ENCODE data around the gene ITPKB. TPM values are rescaled to one million over a fixed set of nuclear protein-coding genes. Genes with fewer than 3 reads are reported as not detected.

ITPKB gene
- total RNA-seq, 1 donor, result 6.2 TPM

DNA sequence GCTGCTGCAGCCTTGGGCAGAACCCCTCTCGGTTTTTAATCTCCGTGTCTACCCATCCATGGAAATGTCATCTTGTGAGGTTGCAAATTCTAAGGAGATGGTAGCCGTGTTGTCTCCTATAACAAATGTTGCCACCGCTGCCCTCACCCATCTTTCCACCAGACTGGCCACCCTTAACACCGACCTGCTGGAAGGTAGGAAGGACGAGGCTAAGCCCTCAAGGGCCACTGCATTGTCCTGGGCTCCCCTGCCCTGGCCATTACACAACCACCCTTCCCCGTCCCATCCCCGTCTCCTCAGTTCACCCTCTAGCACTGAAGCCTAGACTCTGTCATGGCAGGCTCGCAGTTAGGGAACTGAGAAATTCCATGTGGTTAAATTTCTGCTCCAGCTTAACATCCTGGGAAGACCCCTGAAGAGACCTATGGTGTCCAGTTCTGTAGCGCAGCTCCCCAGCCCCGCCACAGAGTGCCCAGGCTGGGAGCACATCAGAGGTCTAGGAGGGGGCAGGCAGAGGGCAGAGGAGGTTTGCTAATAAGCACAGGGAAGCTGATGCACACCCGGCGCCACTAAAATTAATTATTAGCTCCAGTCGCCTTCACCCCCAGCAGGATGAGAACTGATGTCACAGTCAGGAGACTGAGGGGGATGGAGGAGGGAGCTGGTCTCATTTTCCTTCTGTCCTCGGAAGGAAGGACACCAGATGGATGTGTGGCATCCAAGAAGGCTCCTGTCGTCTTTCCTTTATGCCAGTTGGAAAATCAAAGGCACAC lies 152.2 kb downstream of the ITPKB start:
- DNase-seq (ENCODE audit: insufficient read length, low spot score, missing footprints), result no peak

DNA sequence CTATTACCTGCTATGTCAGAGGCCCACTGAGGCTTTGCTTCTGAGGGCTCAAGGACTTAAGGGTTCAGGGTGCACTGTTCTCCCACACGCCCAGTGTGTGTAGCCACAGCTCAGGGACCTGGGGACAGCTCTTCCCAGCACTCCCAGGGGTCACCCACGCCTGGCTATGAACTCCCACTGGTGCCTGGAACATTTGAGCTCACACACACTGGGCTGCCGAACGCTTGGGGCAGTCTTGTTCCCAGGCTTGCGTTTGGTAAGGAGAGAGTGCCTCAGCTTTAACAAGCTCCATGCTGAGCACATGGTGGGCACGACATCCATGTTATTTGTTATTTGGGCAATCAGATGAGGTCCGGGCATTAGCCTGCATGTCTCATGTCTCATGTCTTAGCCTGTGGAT lies 153.0 kb downstream of the ITPKB start:
- Histone ChIP-seq H3K27ac (ENCODE audit: low read depth, low read length) (no peak overlapping the region), H3K36me3 (ENCODE audit: insufficient read depth, low read length) (no peaks in the 10 kb centered on the region), H3K9me3 (ENCODE audit: low read depth, low read length) (no peaks in the 10 kb centered on the region), H3K4me2 (ENCODE audit: insufficient read depth, low read length) (no peak overlapping the region), H3K27me3 (ENCODE audit: insufficient read depth, low read length) (peaks cover 3% of the 10 kb centered on the region), H3K79me2 (ENCODE audit: insufficient read depth, low read length) (no peaks in the 10 kb centered on the region), H2AFZ (ENCODE audit: low read length) (no peak overlapping the region), H3K4me1 (ENCODE audit: insufficient read depth, low read length) (no peaks in the 10 kb centered on the region), H4K20me1 (ENCODE audit: insufficient read depth, low read length) (no peaks in the 10 kb centered on the region), H3K4me3 (ENCODE audit: insufficient read depth, low read length) (no peak overlapping the region)
- no peak for DNase-seq (ENCODE audit: insufficient read length, low spot score, missing footprints)
- TF ChIP-seq, protein P1, sequence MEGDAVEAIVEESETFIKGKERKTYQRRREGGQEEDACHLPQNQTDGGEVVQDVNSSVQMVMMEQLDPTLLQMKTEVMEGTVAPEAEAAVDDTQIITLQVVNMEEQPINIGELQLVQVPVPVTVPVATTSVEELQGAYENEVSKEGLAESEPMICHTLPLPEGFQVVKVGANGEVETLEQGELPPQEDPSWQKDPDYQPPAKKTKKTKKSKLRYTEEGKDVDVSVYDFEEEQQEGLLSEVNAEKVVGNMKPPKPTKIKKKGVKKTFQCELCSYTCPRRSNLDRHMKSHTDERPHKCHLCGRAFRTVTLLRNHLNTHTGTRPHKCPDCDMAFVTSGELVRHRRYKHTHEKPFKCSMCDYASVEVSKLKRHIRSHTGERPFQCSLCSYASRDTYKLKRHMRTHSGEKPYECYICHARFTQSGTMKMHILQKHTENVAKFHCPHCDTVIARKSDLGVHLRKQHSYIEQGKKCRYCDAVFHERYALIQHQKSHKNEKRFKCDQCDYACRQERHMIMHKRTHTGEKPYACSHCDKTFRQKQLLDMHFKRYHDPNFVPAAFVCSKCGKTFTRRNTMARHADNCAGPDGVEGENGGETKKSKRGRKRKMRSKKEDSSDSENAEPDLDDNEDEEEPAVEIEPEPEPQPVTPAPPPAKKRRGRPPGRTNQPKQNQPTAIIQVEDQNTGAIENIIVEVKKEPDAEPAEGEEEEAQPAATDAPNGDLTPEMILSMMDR (IDR thresholded peaks at IDR 0.05; ENCODE audit: extremely low read depth, low read depth, low read length), result no peak

More for the DNA sequence above, 152.2 kb downstream of the ITPKB start:
- Histone ChIP-seq H3K27me3 (ENCODE audit: insufficient read depth, low read length) (peaks cover 3% of the 10 kb centered on the region), H3K79me2 (ENCODE audit: insufficient read depth, low read length) (no peaks in the 10 kb centered on the region), H2AFZ (ENCODE audit: low read length) (no peak overlapping the region), H3K36me3 (ENCODE audit: insufficient read depth, low read length) (no peaks in the 10 kb centered on the region), H3K4me3 (ENCODE audit: insufficient read depth, low read length) (no peak overlapping the region), H4K20me1 (ENCODE audit: insufficient read depth, low read length) (no peaks in the 10 kb centered on the region), H3K9me3 (ENCODE audit: low read depth, low read length) (no peaks in the 10 kb centered on the region), H3K4me1 (ENCODE audit: insufficient read depth, low read length) (no peaks in the 10 kb centered on the region), H3K27ac (ENCODE audit: low read depth, low read length) (no peak overlapping the region), H3K4me2 (ENCODE audit: insufficient read depth, low read length) (no peak overlapping the region)
- TF ChIP-seq, protein P1 (IDR thresholded peaks at IDR 0.05; ENCODE audit: extremely low read depth, low read depth, low read length), result no peak

DNA sequence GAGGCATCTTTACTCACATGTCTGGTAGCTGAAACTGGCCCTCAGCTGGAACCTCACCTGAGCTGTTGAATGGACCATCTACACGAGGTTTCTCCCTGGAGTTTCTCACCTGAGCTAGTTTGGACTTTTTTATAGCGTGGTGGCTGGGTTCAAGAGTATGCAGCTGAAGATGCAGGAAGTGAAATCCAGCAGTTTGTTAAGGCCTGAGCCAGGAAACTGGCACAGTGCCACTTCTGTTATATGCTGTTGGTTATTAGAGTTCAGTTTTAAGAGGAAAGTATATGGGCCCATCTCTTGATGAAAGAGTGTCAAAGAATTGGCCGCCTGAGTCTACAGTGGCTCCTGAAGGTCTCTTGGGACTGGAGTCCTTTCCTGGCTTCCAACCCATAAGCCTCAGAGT lies 154.9 kb downstream of the ITPKB start:
- H3K4me1 ChIP-seq (ENCODE audit: insufficient read depth, low read length), result no peaks in the 10 kb centered on the region
- TF ChIP-seq, protein P1 (IDR thresholded peaks at IDR 0.05; ENCODE audit: extremely low read depth, low read depth, low read length), result no peak
- no peaks in the 10 kb centered on the region for H3K36me3 ChIP-seq (ENCODE audit: insufficient read depth, low read length)
- no peak for DNase-seq (ENCODE audit: insufficient read length, low spot score, missing footprints)
- no peak overlapping the region for H3K4me3 ChIP-seq (ENCODE audit: insufficient read depth, low read length)
- no peaks in the 10 kb centered on the region for H4K20me1 ChIP-seq (ENCODE audit: insufficient read depth, low read length)
- H2AFZ ChIP-seq (ENCODE audit: low read length), result no peak overlapping the region
- peaks cover 3% of the 10 kb centered on the region for H3K27me3 ChIP-seq (ENCODE audit: insufficient read depth, low read length)
- H3K4me2 ChIP-seq (ENCODE audit: insufficient read depth, low read length), result no peak overlapping the region
- no peaks in the 10 kb centered on the region for H3K9me3 ChIP-seq (ENCODE audit: low read depth, low read length)
- H3K27ac ChIP-seq (ENCODE audit: low read depth, low read length), result no peak overlapping the region
- H3K79me2 ChIP-seq (ENCODE audit: insufficient read depth, low read length), result no peaks in the 10 kb centered on the region

DNA sequence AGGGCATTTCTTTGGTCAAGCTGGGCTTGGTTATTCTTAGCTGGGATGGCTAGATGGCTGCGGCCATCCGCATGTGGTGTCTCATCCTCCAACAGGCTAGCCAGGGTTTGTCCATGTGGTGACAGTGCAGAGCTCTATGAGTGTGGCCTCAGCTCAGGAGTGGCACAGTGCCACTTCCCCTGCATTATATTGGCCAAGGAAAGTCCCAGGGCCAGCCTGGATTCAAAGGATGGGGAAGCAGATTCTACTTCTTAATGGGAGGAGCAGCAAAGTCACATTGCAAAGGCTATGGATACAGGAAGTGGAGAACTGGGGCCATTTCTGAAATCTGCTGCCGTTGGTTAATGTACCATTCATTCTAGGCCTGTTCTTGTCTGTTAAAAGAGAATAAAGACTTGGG lies 156.1 kb downstream of the ITPKB start:
- Histone ChIP-seq H3K4me1 (ENCODE audit: insufficient read depth, low read length) (no peaks in the 10 kb centered on the region), H3K27ac (ENCODE audit: low read depth, low read length) (no peak overlapping the region), H3K36me3 (ENCODE audit: insufficient read depth, low read length) (no peaks in the 10 kb centered on the region), H3K27me3 (ENCODE audit: insufficient read depth, low read length) (peaks cover 3% of the 10 kb centered on the region), H2AFZ (ENCODE audit: low read length) (no peak overlapping the region), H3K4me3 (ENCODE audit: insufficient read depth, low read length) (no peak overlapping the region), H4K20me1 (ENCODE audit: insufficient read depth, low read length) (no peaks in the 10 kb centered on the region), H3K9me3 (ENCODE audit: low read depth, low read length) (no peaks in the 10 kb centered on the region), H3K4me2 (ENCODE audit: insufficient read depth, low read length) (no peak overlapping the region), H3K79me2 (ENCODE audit: insufficient read depth, low read length) (no peaks in the 10 kb centered on the region)
- no peak for DNase-seq (ENCODE audit: insufficient read length, low spot score, missing footprints)
- TF ChIP-seq, protein P1 (IDR thresholded peaks at IDR 0.05; ENCODE audit: extremely low read depth, low read depth, low read length), result no peak

Small RNA genes within 50 kb of the gene (small RNA-seq; reads per million reads assigned to genes)
- gene RPS27P5, result not detected

Other genes starting within 250 kb of the ITPKB start
- gene STUM, start 190.5 kb downstream of the ITPKB start, total RNA-seq, result under 0.01 TPM in 1 of 2 replicates, not detected in the other
- gene PSEN2, start 131.3 kb upstream of the ITPKB start, total RNA-seq, result 31.5 and 32.9 TPM in 2 replicates
- 14.1 and 16.2 TPM in 2 replicates for gene COQ8A, start 201.0 kb upstream of the ITPKB start, total RNA-seq